Right lobe of liver (tissue), 6 donors: ENCODE results near the gene ISL2. TPM values are rescaled to one million over a fixed set of nuclear protein-coding genes. Genes with fewer than 3 reads are reported as not detected.
"Not testable (repeated sequence)": the region's sequence is repeated elsewhere in the genome, so short reads cannot be mapped to it uniquely, and the experiment has no call there.

ENCODE experiments used
- ATAC-seq, 4 donors: fragments of 200-7000 bp; cut with Tn5 transposase; one replicate each; pipeline ENCODE4 v1.9.1; 2020; ENCODE audit warnings: mild to moderate bottlenecking in 4 of 4, moderate library complexity in 4 of 4
- DNase-seq, 3 donors: peaks; one replicate each; pipeline ENCODE4 v3.0.0-alpha.2; 2020
- H3K27ac ChIP-seq, 3 donors: fragments of 200-600 bp; one replicate each; pipeline ENCODE4 v1.8.0; 2022
- H3K27me3 ChIP-seq, 2 donors: fragments of 200-600 bp; one replicate each; pipeline ENCODE4 v1.8.0; 2022
- H3K36me3 ChIP-seq, 4 donors: fragments of 200-600 bp; sonication (generic) in 1 of 4; one replicate each; pipeline versions ENCODE4 v1.5.1 to v1.8.0; 2017 to 2022; ENCODE audit warnings: control low read depth in 1 of 4
- H3K4me1 ChIP-seq, 4 donors: fragments of 200-600 bp; sonication (generic) in 1 of 4; one replicate each; pipeline versions ENCODE4 v1.5.1 to v1.8.0; 2017 to 2022; ENCODE audit warnings: control low read depth in 1 of 4
- H3K4me3 ChIP-seq, 3 donors: fragments of 200-600 bp; one replicate each; pipeline ENCODE4 v1.8.0; 2022
- H3K9me3 ChIP-seq, 4 donors: fragments of 200-600 bp; sonication (generic) in 1 of 4; one replicate each; pipeline versions ENCODE4 v1.5.1 to v1.8.0; 2017 to 2022; ENCODE audit warnings: control low read depth in 1 of 4
- POLR2A ChIP-seq: fragments of 450-650 bp; IDR thresholded peaks from one replicate; pipeline ENCODE4 v1.6.1; 2017; ENCODE audit warnings: antibody characterized with exemption, mild to moderate bottlenecking
- WGBS: methylation state at CpG from one replicate; pipeline ENCODE4 v1.1.6; 2018; ENCODE audit warnings: low coverage, low lambda C conversion rate; ENCODE audit not compliant: insufficient coverage; ENCODE audit errors: missing lambda C conversion rate; 5-methylcytosine and 5-hydroxymethylcytosine counted together
- intact Hi-C, 2 donors: fragments of 100-400 bp; cut with DNase I; formaldehyde crosslinking; loops; one replicate each; pipeline versions ENCODE4 v1.11.2 to v1.14.1; 2022
- long read RNA-seq: library from polyadenylated mRNA; unstranded; transcript quantifications from one replicate; pipeline ENCODE4 v2.0.0, GENCODE V29; 2019
- total RNA-seq, 6 experiments: library from RNA; depleted of rRNA in 2 of 6; stranded (reverse); fragments of >200 nt in 2 of 6; fragmentation: NEBNext Ultra II Directional in 3 of 6; extraction: Animal tissue kit (Norgen Biotek cat#: 25700) in 3 of 6; gene quantifications; one replicate each; pipeline versions ENCODE4 v1.1.0 to v1.2.4, GENCODE V29; 2016 to 2023
- TF ChIP-seq, protein P1 (sequence below), 4 donors: fragments of 200-600 bp in 3 of 4; fragments of 450-650 bp in 1 of 4; IDR thresholded peaks; one replicate each; pipeline versions ENCODE4 v1.5.1 to v1.8.0; 2016 to 2022; ENCODE audit warnings: antibody characterized with exemption in 4 of 4, mild to moderate bottlenecking in 2 of 4
- donor health status: DM: no; HTN: yes; CAD: no.
- donor health status: DM: no; HTN: no; CAD: no.
- donor health status: DM: no; HTN: no; CAD: no.
- donor health status: DM: no; HTN: yes; CAD: no.
- donor health status: DM: no; HTN: yes; CAD: no.

The ISL2 gene
- total RNA-seq, result not detected
- long read RNA-seq, result 0 reads

DNA sequence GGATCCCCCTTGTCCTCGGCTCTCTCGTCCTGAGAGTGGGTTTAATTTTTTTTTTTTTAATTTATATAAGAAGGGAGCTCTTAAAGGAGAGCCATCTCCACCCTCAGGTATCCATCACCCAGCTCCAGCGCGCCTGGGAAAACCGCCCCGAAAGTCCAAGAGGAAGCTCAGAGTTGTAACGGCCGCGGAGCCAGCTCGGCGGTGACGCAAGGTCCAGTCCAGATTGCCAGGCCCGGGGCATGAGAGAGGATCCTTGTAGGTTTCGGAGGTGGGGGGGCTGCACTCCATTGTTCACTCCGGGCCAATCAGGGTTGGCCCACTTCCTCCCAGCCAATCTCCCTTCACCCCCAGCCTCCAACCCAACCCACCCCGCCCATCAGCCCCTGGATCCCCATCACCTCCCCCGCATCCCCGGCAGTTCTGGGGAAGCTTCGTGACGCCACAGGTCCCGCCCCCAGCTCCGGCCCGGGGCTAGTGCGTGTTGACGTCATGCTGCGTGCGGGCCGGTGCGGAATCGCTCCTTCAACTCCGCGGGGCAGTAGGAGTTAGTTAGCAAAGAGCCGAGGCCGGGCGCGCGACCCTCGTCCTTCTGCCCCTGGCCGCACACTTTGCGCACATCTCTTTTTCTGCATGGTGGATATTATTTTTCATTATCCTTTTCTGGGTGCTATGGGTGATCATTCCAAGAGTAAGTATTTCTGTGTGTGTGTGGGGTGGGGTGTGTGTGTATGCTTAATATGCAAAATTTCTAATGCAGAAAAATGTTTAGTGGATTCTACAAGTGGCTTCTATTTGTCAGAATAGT is at the start of gene ISL2:
ISL2 (plus strand) TSS at position 520 of the 805 bp plus-strand sequence; CDS start at position 631, 111 bp downstream.
- ATAC-seq (peak; percentile 20 to 61 (median 54)), DNase-seq (peak; percentile 66 to 80 (median 66))
- Histone ChIP-seq H3K4me3 (peak within 1 kb of the TSS in 1 of 3 donors; percentile 31), H3K27ac (no peak within 1 kb of the TSS), H3K36me3 (no peaks in the 10 kb centered on the region), H3K4me1 (peaks cover 0 to 29% (median 0%) of the 10 kb centered on the region in 4 donors), H3K9me3 (no peaks in the 10 kb centered on the region), H3K27me3 (peaks cover 18 to 64% of the 10 kb centered on the region in 2 donors)
- intact Hi-C loops, result no loop called here
- WGBS, result 5% methylated on average over 24 of the region's 40 CpGs
- TF ChIP-seq POLR2A, result no peak
- TF ChIP-seq, protein P1, sequence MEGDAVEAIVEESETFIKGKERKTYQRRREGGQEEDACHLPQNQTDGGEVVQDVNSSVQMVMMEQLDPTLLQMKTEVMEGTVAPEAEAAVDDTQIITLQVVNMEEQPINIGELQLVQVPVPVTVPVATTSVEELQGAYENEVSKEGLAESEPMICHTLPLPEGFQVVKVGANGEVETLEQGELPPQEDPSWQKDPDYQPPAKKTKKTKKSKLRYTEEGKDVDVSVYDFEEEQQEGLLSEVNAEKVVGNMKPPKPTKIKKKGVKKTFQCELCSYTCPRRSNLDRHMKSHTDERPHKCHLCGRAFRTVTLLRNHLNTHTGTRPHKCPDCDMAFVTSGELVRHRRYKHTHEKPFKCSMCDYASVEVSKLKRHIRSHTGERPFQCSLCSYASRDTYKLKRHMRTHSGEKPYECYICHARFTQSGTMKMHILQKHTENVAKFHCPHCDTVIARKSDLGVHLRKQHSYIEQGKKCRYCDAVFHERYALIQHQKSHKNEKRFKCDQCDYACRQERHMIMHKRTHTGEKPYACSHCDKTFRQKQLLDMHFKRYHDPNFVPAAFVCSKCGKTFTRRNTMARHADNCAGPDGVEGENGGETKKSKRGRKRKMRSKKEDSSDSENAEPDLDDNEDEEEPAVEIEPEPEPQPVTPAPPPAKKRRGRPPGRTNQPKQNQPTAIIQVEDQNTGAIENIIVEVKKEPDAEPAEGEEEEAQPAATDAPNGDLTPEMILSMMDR (IDR thresholded peaks at IDR 0.05), result no peak

DNA sequence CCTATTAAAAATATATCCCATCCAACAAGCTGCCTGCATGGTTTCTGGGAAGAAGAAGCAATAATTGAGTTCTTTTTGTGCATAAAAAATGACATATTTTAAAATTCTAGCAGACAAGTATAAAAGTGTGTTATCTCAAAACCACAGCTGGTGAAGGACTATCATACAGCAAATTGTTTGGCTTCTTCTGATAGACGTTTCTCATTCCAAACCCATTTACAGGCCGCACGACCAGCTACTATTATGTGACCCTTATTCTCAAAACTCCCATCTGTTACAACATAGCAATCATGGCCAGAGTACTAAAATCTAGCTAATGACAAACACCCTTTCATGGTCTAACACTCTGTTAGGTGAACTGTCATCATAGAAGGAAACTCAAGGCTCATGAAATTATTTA is 47.0 kb upstream of the ISL2 start:
- Histone ChIP-seq H3K4me1 (peaks cover 0 to 10% (median 0%) of the 10 kb centered on the region in 4 donors), H3K27ac (no peak overlapping the region), H3K36me3 (peaks cover 0 to 31% (median 14%) of the 10 kb centered on the region in 4 donors), H3K9me3 (no peaks in the 10 kb centered on the region), H3K4me3 (no peak overlapping the region), H3K27me3 (no peaks in the 10 kb centered on the region)
- TF ChIP-seq, protein P1 (IDR thresholded peaks at IDR 0.05), result no peak
- no peak for TF ChIP-seq POLR2A
- intact Hi-C loops, result no loop called here
- no peak for DNase-seq
- ATAC-seq, result no peak
- WGBS, result 56% methylated on average over 3 of the region's 3 CpGs

DNA sequence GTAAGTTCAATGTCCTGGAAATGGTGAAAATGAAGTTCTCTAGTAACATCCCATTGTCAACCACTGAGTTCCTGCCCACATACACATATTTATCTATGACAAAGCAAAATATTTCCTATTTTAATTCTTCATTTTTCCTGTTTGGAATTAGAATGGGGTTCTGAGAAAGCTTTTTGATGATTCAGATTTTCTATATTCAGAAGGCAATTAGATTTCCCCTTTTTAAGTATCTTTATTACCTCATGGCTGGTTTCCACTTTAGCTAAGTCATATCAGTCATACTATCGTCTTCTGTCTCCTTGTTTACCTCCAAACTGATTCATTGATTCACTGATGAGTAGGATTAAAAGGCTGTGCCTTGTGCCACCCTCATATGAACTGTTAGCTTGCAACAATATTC is 43.2 kb upstream of the ISL2 start:
- no peak for DNase-seq
- Histone ChIP-seq H3K27me3 (no peaks in the 10 kb centered on the region), H3K4me3 (no peak overlapping the region), H3K36me3 (no peaks in the 10 kb centered on the region), H3K27ac (no peak overlapping the region), H3K9me3 (no peaks in the 10 kb centered on the region), H3K4me1 (no peaks in the 10 kb centered on the region)
- intact Hi-C loops, result no loop called here
- WGBS, result 24% methylated on average over 1 of the region's 1 CpG
- TF ChIP-seq, protein P1 (IDR thresholded peaks at IDR 0.05), result no peak
- no peak for TF ChIP-seq POLR2A
- peak in 3 of 4 donors; percentile 21 to 53 (median 28) for ATAC-seq

DNA sequence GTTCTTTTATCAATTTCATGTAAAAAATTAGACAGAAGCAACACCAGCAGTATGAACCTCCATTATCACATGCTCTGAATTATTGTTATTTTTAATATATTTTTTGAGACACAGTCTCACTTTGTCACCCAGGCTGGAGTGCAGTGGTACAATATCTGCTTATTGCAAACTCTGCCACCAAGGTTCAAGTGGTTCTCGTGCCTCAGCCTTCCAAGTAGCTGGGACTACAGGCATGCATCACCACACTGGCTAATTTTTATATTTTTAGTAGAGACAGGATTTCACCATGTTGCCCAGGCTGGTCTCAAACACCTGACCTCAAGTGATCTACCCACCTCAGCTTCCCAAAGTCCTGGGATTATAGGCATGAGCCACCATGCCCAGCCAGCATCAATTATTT is 42.1 kb upstream of the ISL2 start:
- H3K4me1 ChIP-seq, H3K9me3 ChIP-seq, intact Hi-C loops, H3K4me3 ChIP-seq, H3K27me3 ChIP-seq, ATAC-seq, H3K36me3 ChIP-seq, DNase-seq, H3K27ac ChIP-seq: not testable (repeated sequence)
- WGBS, result 75% methylated on average over 1 of the region's 1 CpG

DNA sequence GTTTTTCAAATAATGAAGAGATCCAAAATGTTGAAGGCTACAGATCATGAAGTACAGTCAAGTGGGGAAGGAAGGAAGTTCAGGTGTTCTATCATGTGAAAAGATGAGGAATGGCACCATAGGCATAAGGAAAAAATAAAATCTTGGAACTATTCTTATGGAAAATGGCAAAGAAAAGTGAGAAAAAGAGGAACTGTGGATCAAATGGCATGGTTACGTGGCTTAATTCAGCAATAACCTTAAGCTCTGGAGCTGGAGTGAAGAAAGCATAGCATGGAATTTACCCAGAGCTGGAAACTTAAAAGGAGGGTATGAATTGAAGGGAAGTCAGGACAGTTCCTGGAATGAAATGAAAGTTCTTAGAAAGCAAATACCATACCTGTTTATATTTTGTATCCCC is 39.7 kb upstream of the ISL2 start:
- H3K9me3 ChIP-seq, result no peaks in the 10 kb centered on the region
- no peaks in the 10 kb centered on the region for H3K27me3 ChIP-seq
- peaks cover 0 to 4% (median 0%) of the 10 kb centered on the region in 4 donors for H3K4me1 ChIP-seq
- TF ChIP-seq, protein P1 (IDR thresholded peaks at IDR 0.05), result no peak
- 92% methylated on average over 1 of the region's 1 CpG for WGBS
- DNase-seq, result no peak
- H3K27ac ChIP-seq, result no peak overlapping the region
- intact Hi-C loops, result no loop called here
- ATAC-seq, result no peak
- no peak overlapping the region for H3K4me3 ChIP-seq
- no peaks in the 10 kb centered on the region for H3K36me3 ChIP-seq

DNA sequence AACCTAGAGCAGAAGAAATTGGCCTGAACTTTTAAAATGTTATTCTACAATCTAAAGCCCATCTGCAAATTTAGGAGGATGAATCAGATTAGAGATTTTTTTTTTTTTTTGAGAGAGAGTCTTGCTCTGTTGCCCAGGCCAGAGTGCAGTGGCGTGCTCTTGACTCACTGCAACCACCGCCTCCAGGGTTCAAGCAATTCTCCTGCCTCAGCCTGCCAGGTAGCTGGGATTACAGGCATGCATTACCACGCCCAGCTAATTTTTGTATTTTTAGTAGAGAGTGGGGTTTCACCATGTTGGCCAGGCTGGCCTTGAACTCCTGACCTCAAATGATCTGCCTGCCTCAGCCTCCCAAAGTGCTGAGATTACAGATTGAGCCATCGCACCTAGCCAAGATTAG is 38.6 kb upstream of the ISL2 start:
- H3K27me3 ChIP-seq, H3K36me3 ChIP-seq, ATAC-seq, H3K4me1 ChIP-seq, H3K9me3 ChIP-seq, DNase-seq, H3K27ac ChIP-seq, intact Hi-C loops, H3K4me3 ChIP-seq: not testable (repeated sequence)
- 82% methylated on average over 3 of the region's 4 CpGs for whole genome bisulfite sequencing
